H1 (cell line): ENCODE data around the gene HOXC11. TPM values are rescaled to one million over a fixed set of nuclear protein-coding genes. Genes with fewer than 3 reads are reported as not detected.

Experiments used
- CTCF ChIA-PET: fragments of 300-600 bp; sonication (Branson Sonifier 250); formaldehyde crosslinking; loops from one replicate; lab custom pipeline; 2021; ENCODE audit not compliant: partially characterized antibody; lab: Charles Lee
- POLR2A ChIA-PET: fragments of 300-600 bp; sonication (Branson Sonifier 250); formaldehyde crosslinking; loops from one replicate; lab custom pipeline; 2021; ENCODE audit warnings: inconsistent platforms; ENCODE audit not compliant: partially characterized antibody; lab: Charles Lee
- DNase-seq, 2 experiments: peaks; one replicate each; pipeline versions ENCODE4 v3.0.0 to v3.0.0-alpha.2; 2010 to 2022; ENCODE audit warnings: low spot score in 2 of 2, low read depth in 1 of 2, mixed read lengths in 1 of 2
- FAIRE-seq: peaks from 2 replicates; lab custom pipeline; 2011; peaks lifted over from hg19 to GRCh38; lab: Jason Lieb, UNC
- H2AFZ ChIP-seq: 2 replicates; pipeline ENCODE4 v1.8.1; 2012; ENCODE audit warnings: low read length, inconsistent platforms
- H2AK5ac ChIP-seq: 2 replicates; pipeline ENCODE4 v1.6.1; 2013; ENCODE audit warnings: low read depth, low read length
- H2BK120ac ChIP-seq: replicated peaks from 2 replicates; pipeline ENCODE3; 2013; ENCODE audit warnings: low read depth, low read length, inconsistent platforms
- H2BK12ac ChIP-seq: 2 replicates; pipeline ENCODE4 v1.6.1; 2013; ENCODE audit warnings: low read depth, low read length
- H2BK15ac ChIP-seq: 2 replicates; pipeline ENCODE4 v1.6.1; 2013; ENCODE audit warnings: low read length
- H2BK20ac ChIP-seq: 2 replicates; pipeline ENCODE4 v1.6.1; 2013; ENCODE audit warnings: low read length
- H2BK5ac ChIP-seq: 2 replicates; pipeline ENCODE4 v1.6.1; 2013; ENCODE audit warnings: low read depth, low read length
- H3K14ac ChIP-seq: 2 replicates; pipeline ENCODE4 v1.6.1; 2013; ENCODE audit warnings: inconsistent platforms; ENCODE audit not compliant: insufficient read length
- H3K18ac ChIP-seq: 2 replicates; pipeline ENCODE4 v1.6.1; 2013; ENCODE audit warnings: low read length; ENCODE audit errors: extremely low read depth
- H3K23ac ChIP-seq: 2 replicates; pipeline ENCODE4 v1.6.1; 2013; ENCODE audit warnings: inconsistent platforms; ENCODE audit not compliant: insufficient read length
- H3K23me2 ChIP-seq: 2 replicates; pipeline ENCODE4 v1.6.1; 2013; ENCODE audit warnings: low read depth, low read length
- H3K27ac ChIP-seq: 2 replicates; pipeline ENCODE4 v1.6.1; 2011; ENCODE audit warnings: low read depth, low read length, inconsistent platforms
- H3K27me3 ChIP-seq, 4 experiments: replicated peaks in 1 of 4; 1 replicate in 1 of 4; 2 replicates in 3 of 4; pipeline versions ENCODE4 v1.6.1 to v1.8.1; 2011 to 2013; ENCODE audit warnings: low read length in 3 of 4, mild to moderate bottlenecking in 3 of 4, inconsistent platforms in 2 of 4, mixed read lengths in 2 of 4, moderate library complexity in 1 of 4; ENCODE audit not compliant: control insufficient read depth in 3 of 4, insufficient read depth in 3 of 4; ENCODE audit errors: extremely low read depth in 1 of 4
- H3K36me3 ChIP-seq, 4 experiments: 2 replicates each; pipeline versions ENCODE4 v1.6.1 to v1.8.1; 2011 to 2013; ENCODE audit warnings: mild to moderate bottlenecking in 4 of 4, low read length in 3 of 4, moderate library complexity in 2 of 4, control low read depth in 1 of 4, inconsistent platforms in 1 of 4; ENCODE audit not compliant: insufficient read depth in 4 of 4, control insufficient read depth in 2 of 4
- H3K4ac ChIP-seq: replicated peaks from 2 replicates; pipeline ENCODE3; 2013; ENCODE audit warnings: low read length, low read depth, mixed read lengths, inconsistent platforms; ENCODE audit not compliant: insufficient read length
- H3K4me1 ChIP-seq, 4 experiments: replicated peaks in 1 of 4; 1 replicate in 1 of 4; 2 replicates in 3 of 4; pipeline versions ENCODE4 v1.6.1 to v1.8.1; 2011 to 2013; ENCODE audit warnings: low read length in 3 of 4, inconsistent platforms in 2 of 4, mixed read lengths in 1 of 4; ENCODE audit not compliant: insufficient read depth in 4 of 4, control insufficient read depth in 3 of 4
- H3K4me2 ChIP-seq, 2 experiments: 2 replicates each; pipeline versions ENCODE4 v1.6.1 to v1.8.1; 2011 to 2013; ENCODE audit warnings: low read depth in 2 of 2, low read length in 2 of 2, control low read depth in 1 of 2, inconsistent platforms in 1 of 2, mild to moderate bottlenecking in 1 of 2; ENCODE audit not compliant: insufficient read depth in 1 of 2
- H3K4me3 ChIP-seq, 4 experiments: fragments of 200-600, 300-600 bp in 1 of 4; sonication (generic), shearing (Covaris generic), sonication (Bioruptor Twin) in 1 of 4; 2 replicates each; pipeline versions ENCODE4 v1.5.1 to v1.8.1; 2011 to 2016; ENCODE audit warnings: low read length in 4 of 4, low read depth in 3 of 4, control low read depth in 2 of 4, inconsistent platforms in 2 of 4, mild to moderate bottlenecking in 2 of 4, mixed read lengths in 1 of 4, moderate library complexity in 1 of 4; ENCODE audit not compliant: insufficient read depth in 2 of 4; ENCODE audit errors: extremely low read depth in 1 of 4
- H3K56ac ChIP-seq: replicated peaks from 2 replicates; pipeline ENCODE3; 2013; ENCODE audit warnings: low read depth, mild to moderate bottlenecking, mixed read lengths, low read length, inconsistent platforms; ENCODE audit not compliant: insufficient read length
- H3K79me1 ChIP-seq: 2 replicates; pipeline ENCODE4 v1.6.1; 2013; ENCODE audit warnings: low read depth, low read length, control low read depth
- H3K79me2 ChIP-seq, 2 experiments: 2 replicates each; pipeline versions ENCODE4 v1.6.1 to v1.8.1; 2012 to 2013; ENCODE audit warnings: low read length in 2 of 2, mild to moderate bottlenecking in 2 of 2, inconsistent platforms in 1 of 2; ENCODE audit not compliant: insufficient read depth in 2 of 2, control insufficient read depth in 1 of 2
- H3K9ac ChIP-seq, 4 experiments: replicated peaks in 1 of 4; 1 replicate in 1 of 4; 2 replicates in 3 of 4; pipeline versions ENCODE4 v1.6.1 to v1.8.1; 2011 to 2013; ENCODE audit warnings: low read depth in 3 of 4, low read length in 3 of 4, control low read depth in 2 of 4, mild to moderate bottlenecking in 2 of 4, moderate library complexity in 2 of 4, inconsistent platforms in 1 of 4; ENCODE audit errors: extremely low read depth in 1 of 4
- H3K9me3 ChIP-seq, 2 experiments: 2 replicates each; pipeline versions ENCODE4 v1.6.1 to v1.8.1; 2012 to 2013; ENCODE audit warnings: mild to moderate bottlenecking in 2 of 2, moderate library complexity in 2 of 2, control low read depth in 1 of 2, inconsistent platforms in 1 of 2, low read depth in 1 of 2, low read length in 1 of 2, mixed read lengths in 1 of 2; ENCODE audit not compliant: insufficient read depth in 2 of 2
- H4K20me1 ChIP-seq, 2 experiments: replicated peaks in 1 of 2; 2 replicates each; pipeline versions ENCODE3 to v1.8.1; 2011 to 2013; ENCODE audit warnings: inconsistent platforms in 2 of 2, low read length in 2 of 2, mild to moderate bottlenecking in 1 of 2; ENCODE audit not compliant: insufficient read depth in 2 of 2, control insufficient read depth in 1 of 2
- H4K5ac ChIP-seq: 2 replicates; pipeline ENCODE4 v1.6.1; 2013; ENCODE audit warnings: low read length, low read depth, mixed read lengths, inconsistent platforms; ENCODE audit not compliant: insufficient read length
- H4K8ac ChIP-seq: 2 replicates; pipeline ENCODE4 v1.8.0; 2013; ENCODE audit warnings: mild to moderate bottlenecking, moderate library complexity, low read length, inconsistent platforms; ENCODE audit not compliant: insufficient read depth; ENCODE audit errors: extremely low read depth
- H4K91ac ChIP-seq: replicated peaks from 2 replicates; pipeline ENCODE3; 2013; ENCODE audit warnings: low read length, mixed read lengths, inconsistent platforms; ENCODE audit not compliant: insufficient read length
- E2F6 ChIP-seq: IDR thresholded peaks from 2 replicates; pipeline ENCODE4 v1.6.1; 2012; ENCODE audit warnings: inconsistent platforms
- RFX5 ChIP-seq: IDR thresholded peaks from 2 replicates; pipeline ENCODE4 v1.6.1; 2011; ENCODE audit warnings: low read depth, low read length, improper control_type of control experiment, borderline replicate concordance
- SP1 ChIP-seq: IDR thresholded peaks from 2 replicates; pipeline ENCODE4 v1.6.1; 2011; ENCODE audit warnings: low read depth, low read length
- SUZ12 ChIP-seq: fragments of 200-600 bp; sonication (generic); IDR thresholded peaks from 2 replicates; pipeline ENCODE4 v1.6.1; 2012; ENCODE audit warnings: mild to moderate bottlenecking, inconsistent platforms, low read length, moderate library complexity, mixed read lengths
- WGBS, 2 experiments: shearing (Covaris generic) in 1 of 2; methylation state at CpG; one replicate each; pipeline versions ENCODE4 v1.1.6 to v1.1.7; 2013 to 2015; ENCODE audit warnings: low lambda C conversion rate in 2 of 2, mixed read lengths in 2 of 2, inconsistent platforms in 1 of 2, low coverage in 1 of 2, missing lambda C conversion rate in 1 of 2; ENCODE audit not compliant: insufficient replicate concordance in 2 of 2, insufficient coverage in 1 of 2, insufficient read length in 1 of 2; ENCODE audit errors: extremely low coverage in 1 of 2, missing lambda C conversion rate in 1 of 2; 5-methylcytosine and 5-hydroxymethylcytosine counted together
- polyA plus RNA-seq, 7 experiments: library from polyadenylated mRNA; depleted of rRNA in 3 of 7; stranded (reverse) in 5 of 7; unstranded in 2 of 7; fragments of >200 nt in 5 of 7; fragments of 200-250 nt in 2 of 7; gene quantifications; 1 replicate in 5 of 7; 2 replicates in 1 of 7; 4 replicates in 1 of 7; pipeline versions ENCODE4 v1.2.1 to v1.2.3, GENCODE V29; 2011 to 2013; ENCODE audit warnings: missing spikeins in 2 of 7, mixed read lengths in 2 of 7
- total RNA-seq: library from RNA; stranded (reverse); fragmentation: NEBNext Ultra II Directional; extraction: Animal tissue kit (Norgen Biotek cat#: 25700); gene quantifications from 2 replicates; pipeline ENCODE4 v1.2.1, GENCODE V29; 2021

HOXC11 gene
- total and polyA plus RNA-seq, 2 of the 8 experiments (the other 6 are each of a cell fraction or from before 2014, with no cell fraction given) = not detected

DNA sequence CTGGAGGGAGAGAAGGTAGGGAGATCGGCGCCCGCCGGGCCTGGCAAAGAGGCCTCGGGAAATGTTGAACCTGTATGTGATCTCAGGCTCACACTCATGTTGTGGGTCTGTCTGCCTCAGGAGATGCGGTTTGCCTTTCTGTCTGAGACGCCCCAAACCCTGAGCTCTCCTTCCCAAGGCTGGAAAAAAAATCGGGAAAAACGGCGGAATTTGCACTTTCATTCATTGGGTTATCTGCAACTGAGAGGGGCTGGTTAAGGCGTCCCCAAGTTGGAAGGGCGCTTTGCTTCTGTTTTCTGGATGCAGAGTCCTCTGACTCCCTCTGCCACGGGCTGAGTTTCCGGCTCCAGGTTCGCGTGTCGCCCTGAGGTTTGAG lies 22.1 kb downstream of the HOXC11 start:
- Histone ChIP-seq H2AFZ (no peak overlapping the region), H3K27me3 (peaks cover 97 to 100% (median 100%) of the 10 kb centered on the region in 4 experiments), H3K9ac (no peak overlapping the region), H4K20me1 (peaks cover 28 to 29% of the 10 kb centered on the region in 2 experiments), H3K56ac (no peak overlapping the region), H3K4me2 (peak overlapping the region; percentile 23 to 56), H2AK5ac (peak overlapping the region; percentile 93), H3K4ac (no peak overlapping the region), H3K79me2 (no peaks in the 10 kb centered on the region), H3K27ac (no peak overlapping the region), H4K5ac (no peak overlapping the region), H3K23me2 (peaks cover 2% of the 10 kb centered on the region; the same call in 1 of the 2 replicates), H2BK120ac (no peak overlapping the region), H2BK5ac (0 out of 2 replicates have a peak overlapping the region, but pooled peaks have one; percentile 2), H2BK15ac (peak overlapping the region; percentile 72; the same call in 1 of the 2 replicates), H4K8ac (no peak overlapping the region), H3K4me1 (peaks cover 0 to 17% (median 4%) of the 10 kb centered on the region in 4 experiments; a peak in 5 of 7 replicates), H3K4me3 (peak overlapping the region in 1 of 4 experiments; percentile 5; a peak in 1 of 8 replicates), H2BK20ac (peak overlapping the region; percentile 72; the same call in 1 of the 2 replicates), H4K91ac (no peak overlapping the region), H3K14ac (no peak overlapping the region), H3K9me3 (peaks cover 0 to 4% of the 10 kb centered on the region in 2 experiments; a peak in 1 of 4 replicates), H3K18ac (no peak overlapping the region; the same call in 1 of the 2 replicates), H3K36me3 (peaks cover 0 to 19% (median 0%) of the 10 kb centered on the region in 4 experiments; a peak in 1 of 8 replicates), H3K79me1 (no peaks in the 10 kb centered on the region), H2BK12ac (peak overlapping the region; percentile 68), H3K23ac (no peak overlapping the region)
- DNase-seq (no peak), FAIRE-seq (no peak)
- POLR2A ChIA-PET = interaction anchor here (1.6 kb wide), 1 partner anchor 9 kb away, joined by 4 read pairs; no protein-coding TSS in a partner anchor
- CTCF ChIA-PET = interaction anchor here (0.7 to 4.4 kb wide), 7 partner anchors 10 to 218 kb away, joined by 3 to 28 read pairs (median 4); partner anchors contain the start of genes HOXC10 and HOXC8
- 1% methylated on average over 11 of the region's 17 CpGs; no CpG with 5 or more reads in 1 of the 2 experiments for WGBS, 2 experiments
- TF ChIP-seq SP1 = no peak
- no peak for TF ChIP-seq RFX5
- TF ChIP-seq SUZ12 = peak; percentile 7; the same call in 1 of the 2 replicates
- no peak for TF ChIP-seq E2F6
